H1 (cell line): ENCODE measurements around the gene IFTAP. TPM values are rescaled to one million over a fixed set of nuclear protein-coding genes. Genes with fewer than 3 reads are reported as not detected.

Experiments used
- CHD2 ChIP-seq: IDR thresholded peaks from 2 replicates; pipeline ENCODE4 v1.6.1; 2012; ENCODE audit warnings: low read length, improper control_type of control experiment
- KDM1A ChIP-seq: fragments of 200-600, 300-600 bp; sonication (generic); IDR thresholded peaks from 2 replicates; pipeline ENCODE4 v1.7.1; 2016; ENCODE audit warnings: mild to moderate bottlenecking, low read length, borderline replicate concordance
- SIN3A ChIP-seq, 2 experiments: IDR thresholded peaks in 1 of 2; conservative IDR thresholded peaks in 1 of 2; 2 replicates each; pipeline ENCODE4 v1.6.1; 2011 to 2012; ENCODE audit warnings: low read length in 2 of 2, improper control_type of control experiment in 1 of 2, low read depth in 1 of 2, mild to moderate bottlenecking in 1 of 2
- SIRT6 ChIP-seq: IDR thresholded peaks from one replicate; pipeline ENCODE4 v1.7.1; 2012; ENCODE audit warnings: low read length, inconsistent platforms
- SRF ChIP-seq: IDR thresholded peaks from 2 replicates; pipeline ENCODE4 v1.6.1; 2011; ENCODE audit warnings: mild to moderate bottlenecking, low read depth, low read length, moderate library complexity
- SUZ12 ChIP-seq: fragments of 200-600 bp; sonication (generic); IDR thresholded peaks from 2 replicates; pipeline ENCODE4 v1.6.1; 2012; ENCODE audit warnings: mild to moderate bottlenecking, inconsistent platforms, low read length, moderate library complexity, mixed read lengths
- YY1 ChIP-seq: IDR thresholded peaks from 2 replicates; pipeline ENCODE4 v1.6.1; 2011; ENCODE audit warnings: low read depth, mild to moderate bottlenecking, low read length
- polyA plus RNA-seq, 7 experiments: library from polyadenylated mRNA; depleted of rRNA in 3 of 7; stranded (reverse) in 5 of 7; unstranded in 2 of 7; fragments of >200 nt in 5 of 7; fragments of 200-250 nt in 2 of 7; gene quantifications; 1 replicate in 5 of 7; 2 replicates in 1 of 7; 4 replicates in 1 of 7; pipeline versions ENCODE4 v1.2.1 to v1.2.3, GENCODE V29; 2011 to 2013; ENCODE audit warnings: missing spikeins in 2 of 7, mixed read lengths in 2 of 7
- total RNA-seq: library from RNA; stranded (reverse); fragmentation: NEBNext Ultra II Directional; extraction: Animal tissue kit (Norgen Biotek cat#: 25700); gene quantifications from 2 replicates; pipeline ENCODE4 v1.2.1, GENCODE V29; 2021
- TF ChIP-seq, protein P1 (sequence below), 3 experiments: IDR thresholded peaks; 1 replicate in 2 of 3; 2 replicates in 1 of 3; pipeline versions ENCODE4 v1.5.1 to v1.6.1; 2011; ENCODE audit warnings: low read length in 3 of 3, mild to moderate bottlenecking in 3 of 3, inconsistent platforms in 2 of 3, low read depth in 1 of 3, moderate library complexity in 1 of 3; ENCODE audit not compliant: insufficient read depth in 1 of 3; ENCODE audit errors: control extremely low read depth in 1 of 3

IFTAP gene
- total and polyA plus RNA-seq, 2 of the 8 experiments (the other 6 are each of a cell fraction or from before 2014, with no cell fraction given) = 21.2 to 23.9 TPM

DNA sequence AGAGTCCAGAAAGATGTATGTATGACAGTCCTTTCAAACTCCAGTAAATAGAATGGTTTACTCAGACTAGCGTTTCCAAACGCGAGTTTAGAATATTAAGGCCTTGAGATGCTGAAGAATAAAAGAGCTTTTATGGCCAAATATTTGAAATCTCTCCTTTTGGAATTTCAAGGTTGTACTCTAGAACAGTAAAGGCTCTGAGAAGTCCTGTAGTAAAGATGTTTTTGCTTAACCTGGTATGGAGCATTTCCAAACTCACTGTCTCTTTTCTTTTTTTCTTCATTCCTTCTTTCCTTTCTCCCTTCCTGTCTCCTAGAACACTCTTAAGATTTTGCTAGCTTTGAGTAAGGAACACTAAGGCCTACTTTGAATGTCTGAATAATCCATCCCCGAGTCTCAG, 95.1 kb downstream of the IFTAP start (continued):
- TF ChIP-seq, protein P1, sequence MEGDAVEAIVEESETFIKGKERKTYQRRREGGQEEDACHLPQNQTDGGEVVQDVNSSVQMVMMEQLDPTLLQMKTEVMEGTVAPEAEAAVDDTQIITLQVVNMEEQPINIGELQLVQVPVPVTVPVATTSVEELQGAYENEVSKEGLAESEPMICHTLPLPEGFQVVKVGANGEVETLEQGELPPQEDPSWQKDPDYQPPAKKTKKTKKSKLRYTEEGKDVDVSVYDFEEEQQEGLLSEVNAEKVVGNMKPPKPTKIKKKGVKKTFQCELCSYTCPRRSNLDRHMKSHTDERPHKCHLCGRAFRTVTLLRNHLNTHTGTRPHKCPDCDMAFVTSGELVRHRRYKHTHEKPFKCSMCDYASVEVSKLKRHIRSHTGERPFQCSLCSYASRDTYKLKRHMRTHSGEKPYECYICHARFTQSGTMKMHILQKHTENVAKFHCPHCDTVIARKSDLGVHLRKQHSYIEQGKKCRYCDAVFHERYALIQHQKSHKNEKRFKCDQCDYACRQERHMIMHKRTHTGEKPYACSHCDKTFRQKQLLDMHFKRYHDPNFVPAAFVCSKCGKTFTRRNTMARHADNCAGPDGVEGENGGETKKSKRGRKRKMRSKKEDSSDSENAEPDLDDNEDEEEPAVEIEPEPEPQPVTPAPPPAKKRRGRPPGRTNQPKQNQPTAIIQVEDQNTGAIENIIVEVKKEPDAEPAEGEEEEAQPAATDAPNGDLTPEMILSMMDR (IDR thresholded peaks at IDR 0.05; ENCODE audit: control extremely low read depth in 1 of 3, insufficient read depth in 1 of 3, low read depth in 1 of 3, low read length in 3 of 3) = no peak
- no peak for TF ChIP-seq CHD2
- no peak for TF ChIP-seq SUZ12
- TF ChIP-seq YY1 = no peak
- TF ChIP-seq KDM1A = no peak
- no peak for TF ChIP-seq SRF
- no peak for TF ChIP-seq SIN3A (conservative IDR thresholded peaks at IDR 0.05 in 1 of 2, IDR thresholded peaks at IDR 0.05 in 1 of 2; ENCODE audit: low read depth in 1 of 2, low read length in 2 of 2)
- TF ChIP-seq SIRT6 = no peak
